ENCODE results near the gene CDH13. TPM values are rescaled to one million over a fixed set of nuclear protein-coding genes. Genes with fewer than 3 reads are reported as not detected.

The CDH13 gene
- total and polyA plus RNA-seq, 2 of the 8 experiments (the other 6 are each of a cell fraction or from before 2014, with no cell fraction given): 2.3 to 2.4 TPM

DNA sequence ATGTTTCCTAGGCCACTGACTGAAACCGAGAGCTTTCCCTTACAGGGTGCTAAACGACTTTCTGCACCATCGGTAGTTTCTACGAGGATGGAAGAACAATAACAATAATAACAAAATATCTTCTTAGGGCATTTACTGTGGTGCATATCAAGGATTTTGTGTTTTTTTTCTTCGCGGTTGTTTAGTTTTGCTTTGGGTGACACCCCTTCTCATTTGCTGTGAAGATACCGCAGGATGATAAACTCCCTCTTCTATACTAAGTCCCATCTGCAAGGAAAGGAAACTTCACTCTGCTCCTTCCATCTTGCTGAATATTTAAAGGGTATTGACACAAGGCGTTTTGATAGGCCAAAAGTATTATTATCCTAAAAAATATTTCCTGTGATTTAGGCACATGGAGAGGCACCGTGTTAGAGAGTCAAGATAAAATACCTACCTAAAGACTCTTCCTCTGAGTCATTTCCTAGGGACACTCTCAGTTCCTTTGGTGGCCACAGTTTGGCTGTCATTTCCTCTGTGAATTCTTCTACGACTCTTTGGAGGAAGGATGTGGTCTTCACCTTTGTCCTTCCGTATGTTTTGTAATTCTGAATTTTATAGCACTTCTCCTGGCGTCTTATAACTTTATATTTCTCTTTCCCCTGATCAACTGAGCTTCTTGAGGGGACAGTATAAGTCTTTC, 318.8 kb downstream of the CDH13 start:
- TF ChIP-seq SIRT6 (IDR thresholded peaks at IDR 0.05; ENCODE audit: low read length): no peak
- no peak for TF ChIP-seq JUND (IDR thresholded peaks at IDR 0.05; ENCODE audit: low read length)
- no peak for TF ChIP-seq CHD1 (IDR thresholded peaks at IDR 0.05; ENCODE audit: low read depth, low read length)
- TF ChIP-seq, protein P1, sequence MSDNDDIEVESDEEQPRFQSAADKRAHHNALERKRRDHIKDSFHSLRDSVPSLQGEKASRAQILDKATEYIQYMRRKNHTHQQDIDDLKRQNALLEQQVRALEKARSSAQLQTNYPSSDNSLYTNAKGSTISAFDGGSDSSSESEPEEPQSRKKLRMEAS (IDR thresholded peaks at IDR 0.05): no peak
- no peak for TF ChIP-seq RXRA (IDR thresholded peaks at IDR 0.05; ENCODE audit: insufficient read depth, low read depth, low read length)
- TF ChIP-seq KDM5A (IDR thresholded peaks at IDR 0.05; ENCODE audit: low read length): no peak
- TF ChIP-seq KDM4A (IDR thresholded peaks at IDR 0.05; ENCODE audit: low read depth, low read length, severe bottlenecking): no peak
- WGBS, 2 experiments (ENCODE audit: extremely low coverage in 1 of 2, insufficient coverage in 1 of 2, insufficient read length in 1 of 2, insufficient replicate concordance in 2 of 2, low coverage in 1 of 2, low lambda C conversion rate in 2 of 2, missing lambda C conversion rate in 1 of 2): 97% methylated on average over 12 of the region's 12 CpGs; no CpG with 5 or more reads in 1 of the 2 experiments
- H3K23me2 ChIP-seq (ENCODE audit: low read depth, low read length): no peaks in the 10 kb centered on the region
- no peak overlapping the region for H3K27ac ChIP-seq (ENCODE audit: low read depth, low read length)
- no peak overlapping the region for H3K4me2 ChIP-seq (ENCODE audit: insufficient read depth in 1 of 2, low read depth in 2 of 2, low read length in 2 of 2)
- H4K8ac ChIP-seq (ENCODE audit: extremely low read depth, insufficient read depth, low read length): no peak overlapping the region
- H2BK12ac ChIP-seq (ENCODE audit: low read depth, low read length): no peak overlapping the region
- H2AK5ac ChIP-seq (ENCODE audit: low read depth, low read length): no peak overlapping the region
- no peaks in the 10 kb centered on the region for H4K20me1 ChIP-seq (replicated peaks in 1 of 2; ENCODE audit: control insufficient read depth in 1 of 2, insufficient read depth in 2 of 2, low read length in 2 of 2)
- POLR2A ChIA-PET (ENCODE audit: partially characterized antibody): no interaction called here
- DNase-seq (ENCODE audit: low read depth in 1 of 2, low spot score in 2 of 2) (no peak), FAIRE-seq (no peak)
- no peaks in the 10 kb centered on the region for H3K79me1 ChIP-seq (ENCODE audit: low read depth, low read length)
- no peak overlapping the region for H2BK15ac ChIP-seq (ENCODE audit: low read length)
- CTCF ChIA-PET (ENCODE audit: partially characterized antibody): no interaction called here
- H3K18ac ChIP-seq (ENCODE audit: extremely low read depth, low read length): no peak overlapping the region
- no peak overlapping the region for H2BK5ac ChIP-seq (ENCODE audit: low read depth, low read length)
- H3K36me3 ChIP-seq (ENCODE audit: control insufficient read depth in 2 of 4, insufficient read depth in 4 of 4, low read length in 3 of 4): no peaks in the 10 kb centered on the region
- no peak overlapping the region for H3K56ac ChIP-seq (replicated peaks; ENCODE audit: insufficient read length, low read depth, low read length)
- no peak overlapping the region for H2BK120ac ChIP-seq (replicated peaks; ENCODE audit: low read depth, low read length)
- no peak overlapping the region for H4K5ac ChIP-seq (ENCODE audit: insufficient read length, low read depth, low read length)
- H4K91ac ChIP-seq (replicated peaks; ENCODE audit: insufficient read length, low read length): no peak overlapping the region
- no peaks in the 10 kb centered on the region for H3K27me3 ChIP-seq (replicated peaks in 1 of 4; ENCODE audit: control insufficient read depth in 3 of 4, extremely low read depth in 1 of 4, insufficient read depth in 3 of 4, low read length in 3 of 4)
- H3K9ac ChIP-seq (replicated peaks in 1 of 4; ENCODE audit: extremely low read depth in 1 of 4, low read depth in 3 of 4, low read length in 3 of 4): no peak overlapping the region
- no peaks in the 10 kb centered on the region for H3K4me1 ChIP-seq (replicated peaks in 1 of 4; ENCODE audit: control insufficient read depth in 3 of 4, insufficient read depth in 4 of 4, low read length in 3 of 4)
- H3K4me3 ChIP-seq (ENCODE audit: extremely low read depth in 1 of 4, insufficient read depth in 2 of 4, low read depth in 3 of 4, low read length in 4 of 4): no peak overlapping the region
- no peak overlapping the region for H3K14ac ChIP-seq (ENCODE audit: insufficient read length)
- no peak overlapping the region for H3K4ac ChIP-seq (replicated peaks; ENCODE audit: insufficient read length, low read depth, low read length)
- no peak overlapping the region for H2BK20ac ChIP-seq (ENCODE audit: low read length)
- no peaks in the 10 kb centered on the region for H3K79me2 ChIP-seq (ENCODE audit: control insufficient read depth in 1 of 2, insufficient read depth in 2 of 2, low read length in 2 of 2)
- no peaks in the 10 kb centered on the region for H3K9me3 ChIP-seq (ENCODE audit: insufficient read depth in 2 of 2, low read depth in 1 of 2, low read length in 1 of 2)
- H2AFZ ChIP-seq (ENCODE audit: low read length): no peak overlapping the region
- H3K23ac ChIP-seq (ENCODE audit: insufficient read length): no peak overlapping the region
